Gastrocnemius medialis (tissue), 4 donors: ENCODE measurements around the gene ZNF33B.

Experiments
- POLR2A ChIP-seq, 2 donors: fragments of 450-650 bp; IDR thresholded peaks; one replicate each; pipeline ENCODE4 v1.6.1; 2017; ENCODE audit warnings: antibody characterized with exemption in 2 of 2, mild to moderate bottlenecking in 2 of 2, moderate library complexity in 2 of 2
- TF ChIP-seq, protein P1 (sequence below), 5 experiments: fragments of 450-650 bp in 3 of 5; fragments of 200-600 bp in 2 of 5; sonication (generic) in 2 of 5; IDR thresholded peaks in 4 of 5; conservative IDR thresholded peaks in 1 of 5; 1 replicate in 4 of 5; 2 replicates in 1 of 5; pipeline ENCODE4 v1.5.1; 2016 to 2019; ENCODE audit warnings: antibody characterized with exemption in 5 of 5, mild to moderate bottlenecking in 3 of 5, moderate library complexity in 3 of 5

DNA sequence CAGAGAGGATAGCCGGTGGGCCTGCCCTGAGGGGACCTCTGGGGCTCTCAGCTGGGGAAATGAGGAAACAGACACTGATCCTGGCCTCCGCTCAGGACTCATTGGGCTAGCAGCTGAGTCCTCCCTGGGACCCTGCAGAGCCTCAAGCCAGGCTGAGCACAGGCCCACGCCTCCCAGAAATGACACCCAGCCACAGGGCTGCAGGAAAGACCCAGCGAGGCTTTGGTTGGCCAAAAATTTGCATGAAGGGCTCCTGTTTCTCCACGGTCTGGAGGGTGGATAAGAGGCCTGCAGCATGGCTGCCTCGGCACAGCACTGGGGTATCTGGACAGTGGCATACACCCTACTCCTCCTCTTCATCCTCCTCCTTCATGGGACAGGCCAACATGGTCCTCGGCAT, 60.4 kb downstream of the ZNF33B start:
- TF ChIP-seq, protein P1, sequence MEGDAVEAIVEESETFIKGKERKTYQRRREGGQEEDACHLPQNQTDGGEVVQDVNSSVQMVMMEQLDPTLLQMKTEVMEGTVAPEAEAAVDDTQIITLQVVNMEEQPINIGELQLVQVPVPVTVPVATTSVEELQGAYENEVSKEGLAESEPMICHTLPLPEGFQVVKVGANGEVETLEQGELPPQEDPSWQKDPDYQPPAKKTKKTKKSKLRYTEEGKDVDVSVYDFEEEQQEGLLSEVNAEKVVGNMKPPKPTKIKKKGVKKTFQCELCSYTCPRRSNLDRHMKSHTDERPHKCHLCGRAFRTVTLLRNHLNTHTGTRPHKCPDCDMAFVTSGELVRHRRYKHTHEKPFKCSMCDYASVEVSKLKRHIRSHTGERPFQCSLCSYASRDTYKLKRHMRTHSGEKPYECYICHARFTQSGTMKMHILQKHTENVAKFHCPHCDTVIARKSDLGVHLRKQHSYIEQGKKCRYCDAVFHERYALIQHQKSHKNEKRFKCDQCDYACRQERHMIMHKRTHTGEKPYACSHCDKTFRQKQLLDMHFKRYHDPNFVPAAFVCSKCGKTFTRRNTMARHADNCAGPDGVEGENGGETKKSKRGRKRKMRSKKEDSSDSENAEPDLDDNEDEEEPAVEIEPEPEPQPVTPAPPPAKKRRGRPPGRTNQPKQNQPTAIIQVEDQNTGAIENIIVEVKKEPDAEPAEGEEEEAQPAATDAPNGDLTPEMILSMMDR (IDR thresholded peaks at IDR 0.05 in 4 of 5, conservative IDR thresholded peaks at IDR 0.05 in 1 of 5), result no peak
- no peak for TF ChIP-seq POLR2A (IDR thresholded peaks at IDR 0.05)
